DMS53 treated with DMSO at 0.1 percent for 48 hours (cell line): ENCODE results near the gene GH1.
"Not testable (repeated sequence)": the region's sequence is repeated elsewhere in the genome, so short reads cannot be mapped to it uniquely, and the experiment has no call there.

Source experiments
- DNase-seq: peaks from one replicate; lab custom pipeline; 2025; ENCODE audit not compliant: unreplicated experiment; lab: John Stamatoyannopoulos, UW

GH1 gene

DNA sequence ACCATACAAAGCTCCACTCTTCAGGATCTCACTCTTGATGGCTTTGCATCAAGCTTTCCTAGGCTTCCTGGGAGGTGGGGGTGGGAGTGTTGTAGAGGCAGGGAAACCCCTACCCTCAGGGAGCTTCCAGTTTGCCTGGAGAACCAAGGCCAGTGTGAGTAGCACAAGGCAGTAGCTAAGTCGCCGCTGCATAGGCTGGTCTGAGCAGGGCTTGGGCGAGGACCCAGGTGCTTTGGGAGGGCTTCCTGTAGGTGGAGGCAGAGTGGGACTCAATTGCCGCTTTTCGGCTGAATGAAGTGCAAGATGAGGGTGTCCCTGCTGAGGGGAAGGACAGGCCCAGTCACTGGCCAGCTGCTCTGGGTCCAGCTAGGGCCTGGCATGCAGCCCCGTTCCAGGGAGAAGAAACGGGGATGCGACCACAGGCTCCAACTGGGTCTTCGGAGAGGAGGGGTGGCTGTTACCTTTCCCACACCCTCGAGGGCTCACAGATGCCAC is 9.6 kb upstream of the GH1 start:
- no peak for DNase-seq

DNA sequence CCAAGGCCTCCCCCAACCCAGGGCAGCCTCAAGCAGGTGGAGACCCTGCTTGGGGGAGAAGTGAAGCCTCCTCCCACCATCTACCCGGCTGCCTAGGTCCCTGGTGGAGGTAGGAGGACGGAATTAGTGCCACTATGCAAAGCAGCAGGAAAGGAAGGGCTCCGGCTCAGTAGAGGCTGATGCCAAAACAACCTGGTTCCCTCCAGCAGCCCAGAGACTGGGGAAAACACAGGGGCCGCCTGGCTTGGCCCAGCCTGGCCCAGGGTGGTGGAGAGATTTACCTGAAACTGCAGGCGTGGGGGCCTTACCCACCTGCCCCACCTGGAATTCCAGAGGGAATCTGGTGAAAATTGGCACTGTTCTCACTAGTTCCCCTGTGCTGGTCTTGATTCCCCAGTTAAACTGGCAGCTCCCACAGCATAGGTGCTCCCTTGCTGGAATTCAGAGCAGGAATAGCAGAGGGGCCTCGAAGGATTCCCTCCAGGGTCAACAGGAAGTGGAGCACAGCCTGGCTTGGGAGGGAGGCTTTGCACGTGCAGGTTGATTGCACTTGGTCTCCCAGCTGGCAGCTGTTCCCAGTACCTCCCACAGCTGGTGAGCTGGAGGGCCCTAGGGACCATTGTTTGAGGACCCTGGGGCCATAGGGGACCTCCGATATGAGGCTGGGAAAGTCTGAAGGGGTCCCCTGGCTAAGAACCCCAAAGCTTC is 9.0 kb upstream of the GH1 start:
- DNase-seq = no peak

DNA sequence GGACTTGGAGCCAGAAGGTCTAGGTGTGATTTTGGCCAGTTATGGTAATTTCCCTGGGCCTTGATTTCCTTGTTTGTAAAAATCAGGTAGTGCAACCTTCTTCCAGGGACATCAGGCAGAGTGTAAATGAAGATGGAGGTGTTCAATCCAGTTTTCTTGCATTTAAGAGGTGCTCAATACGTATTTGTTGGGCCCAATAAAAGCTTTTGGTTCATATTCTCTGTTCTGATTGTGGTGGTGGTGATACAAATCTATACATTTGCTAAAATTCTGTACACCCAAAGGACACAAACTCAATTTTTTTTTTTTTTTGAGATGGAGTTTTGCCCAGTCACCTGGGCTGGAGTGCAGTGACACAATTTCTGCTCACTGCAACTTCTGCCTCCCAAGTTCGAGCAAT is 7.5 kb upstream of the GH1 start:
- DNase-seq = no peak

DNA sequence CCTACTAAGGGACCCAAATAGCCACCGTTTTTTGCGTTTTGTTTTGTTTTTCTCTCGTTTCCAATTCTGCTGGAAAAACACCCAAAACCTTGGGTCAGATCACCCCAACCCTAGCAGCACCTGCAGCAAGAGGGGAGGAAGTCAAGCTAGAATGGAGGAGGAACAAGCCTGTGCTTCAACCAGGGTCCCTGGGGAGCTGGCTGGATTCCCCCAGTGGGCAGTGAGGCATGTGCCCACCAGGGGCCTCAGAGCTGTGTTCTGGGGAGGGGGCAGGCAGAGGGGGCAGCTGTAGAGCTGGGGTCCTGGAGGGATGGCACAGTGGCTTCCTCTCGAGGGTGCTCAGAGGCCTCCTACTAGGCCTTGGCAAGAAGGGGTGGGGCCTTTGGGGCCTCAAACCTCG is 7.0 kb upstream of the GH1 start:
- DNase-seq = no peak

DNA sequence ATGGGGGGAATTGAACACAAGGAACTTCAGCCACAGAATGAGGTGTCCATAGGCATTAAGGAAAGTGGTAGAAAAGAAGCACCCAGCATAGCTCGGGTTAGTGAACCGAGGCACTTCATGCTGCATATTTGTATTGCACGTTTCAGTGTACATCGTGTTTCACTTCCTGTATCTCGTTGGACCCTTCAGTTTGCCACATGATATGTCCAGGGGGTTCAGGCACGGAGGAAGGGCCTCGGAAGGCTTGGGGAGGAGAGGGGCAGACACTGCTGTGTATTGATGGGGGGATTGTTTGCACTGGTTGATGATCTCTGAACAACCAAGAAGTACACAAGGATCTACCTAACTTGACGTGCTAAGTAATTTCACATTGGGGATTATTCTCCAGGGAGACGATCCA is 3.8 kb upstream of the GH1 start:
- DNase-seq = not testable (repeated sequence)

DNA sequence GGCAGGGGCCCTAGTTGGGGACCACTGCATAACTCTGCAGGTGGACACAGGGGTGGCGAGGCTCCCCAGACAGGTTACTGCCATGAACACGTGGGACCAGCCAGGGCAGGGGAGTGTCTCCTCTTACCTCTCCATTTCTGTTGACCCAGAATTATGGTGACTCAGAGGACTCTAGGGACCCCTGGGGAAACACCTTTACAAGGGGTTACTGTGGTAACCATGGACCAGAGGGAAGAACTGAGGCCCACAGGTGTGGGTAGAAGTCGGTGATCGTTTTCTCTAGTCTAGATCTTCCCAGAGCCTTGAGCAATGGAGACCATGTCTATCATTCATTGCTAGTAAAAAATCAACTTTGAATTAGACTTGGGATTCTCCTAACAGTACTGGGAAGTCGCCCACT is 2.1 kb upstream of the GH1 start:
- not testable (repeated sequence) for DNase-seq

DNA sequence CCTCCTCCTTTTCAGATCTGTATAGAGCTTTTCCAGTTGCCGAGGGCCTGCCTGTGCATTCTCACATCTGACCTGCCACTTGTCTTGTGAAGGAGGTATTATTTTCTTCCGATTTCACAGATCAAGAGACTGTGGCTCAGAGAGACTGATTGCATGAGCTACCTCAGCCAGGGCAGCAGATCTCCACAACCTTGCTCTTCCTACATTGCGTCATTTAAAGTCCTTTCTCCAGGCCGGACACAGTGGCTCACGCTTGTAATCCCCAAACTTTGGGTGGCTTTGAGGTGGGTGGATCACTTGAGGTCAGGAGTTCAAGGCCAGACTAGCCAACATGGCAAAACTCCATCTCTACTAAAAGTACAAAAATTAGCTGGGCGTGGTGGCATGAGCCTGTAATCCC is 1.4 kb upstream of the GH1 start:
- DNase-seq = not testable (repeated sequence)

DNA sequence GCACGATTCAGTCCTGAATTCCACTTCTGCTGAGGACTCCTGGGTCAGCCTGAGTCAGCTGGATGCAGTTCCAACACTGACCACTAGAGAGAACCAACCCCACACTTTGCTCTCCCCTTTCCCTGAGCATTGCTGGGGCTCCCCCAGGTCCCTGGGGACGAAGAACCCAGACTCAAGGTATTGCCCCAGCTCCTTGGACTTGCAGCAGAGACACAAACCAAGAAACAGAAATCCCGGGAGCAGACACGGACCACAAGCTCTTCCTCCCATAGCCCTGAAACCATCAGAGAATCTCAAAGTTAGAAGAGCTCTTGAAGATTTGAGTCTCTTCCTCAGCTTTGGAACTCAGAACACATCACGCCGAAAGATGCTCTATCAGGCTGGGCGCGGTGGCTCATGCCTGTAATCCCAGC is 678 bp upstream of the GH1 start:
- no peak for DNase-seq

DNA sequence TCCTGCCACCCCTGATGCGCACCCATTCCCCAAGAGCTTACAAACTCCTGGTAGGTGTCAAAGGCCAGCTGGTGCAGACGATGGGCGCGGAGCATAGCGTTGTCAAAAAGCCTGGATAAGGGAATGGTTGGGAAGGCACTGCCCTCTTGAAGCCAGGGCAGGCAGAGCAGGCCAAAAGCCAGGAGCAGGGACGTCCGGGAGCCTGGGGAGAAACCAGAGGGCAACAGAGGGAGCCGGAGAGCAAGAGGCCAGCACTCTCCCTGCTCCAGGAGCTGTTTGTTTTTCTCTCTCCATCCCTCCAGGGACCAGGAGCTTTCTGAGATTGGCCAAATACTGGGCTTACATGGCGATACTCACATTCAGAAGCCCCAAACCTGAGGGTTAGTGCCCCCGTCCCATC is 334 bp downstream of the GH1 start:
- no peak for DNase-seq

DNA sequence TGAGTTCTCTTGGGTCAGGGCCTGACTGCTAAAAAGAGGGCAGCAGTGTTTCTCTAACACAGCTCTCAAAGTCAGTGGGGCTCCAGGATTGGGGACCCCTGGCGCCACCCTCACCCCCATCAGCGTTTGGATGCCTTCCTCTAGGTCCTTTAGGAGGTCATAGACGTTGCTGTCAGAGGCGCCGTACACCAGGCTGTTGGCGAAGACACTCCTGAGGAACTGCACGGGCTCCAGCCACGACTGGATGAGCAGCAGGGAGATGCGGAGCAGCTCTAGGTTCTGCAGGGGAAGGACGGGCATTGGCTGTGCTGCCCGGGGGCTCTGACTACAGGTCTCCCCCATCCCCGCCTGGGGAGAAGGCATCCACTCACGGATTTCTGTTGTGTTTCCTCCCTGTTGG is 993 bp downstream of the GH1 start:
- DNase-seq = no peak

DNA sequence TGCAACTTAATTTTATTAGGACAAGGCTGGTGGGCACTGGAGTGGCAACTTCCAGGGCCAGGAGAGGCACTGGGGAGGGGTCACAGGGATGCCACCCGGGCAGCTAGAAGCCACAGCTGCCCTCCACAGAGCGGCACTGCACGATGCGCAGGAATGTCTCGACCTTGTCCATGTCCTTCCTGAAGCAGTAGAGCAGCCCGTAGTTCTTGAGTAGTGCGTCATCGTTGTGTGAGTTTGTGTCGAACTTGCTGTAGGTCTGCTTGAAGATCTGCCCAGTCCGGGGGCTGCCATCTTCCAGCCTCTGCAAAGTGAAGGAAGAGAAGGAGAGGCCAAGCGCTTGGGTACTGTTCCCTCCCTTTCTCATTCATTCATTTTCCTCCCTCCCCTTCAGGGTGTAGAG is 1.4 kb downstream of the GH1 start:
- not testable (repeated sequence) for DNase-seq

DNA sequence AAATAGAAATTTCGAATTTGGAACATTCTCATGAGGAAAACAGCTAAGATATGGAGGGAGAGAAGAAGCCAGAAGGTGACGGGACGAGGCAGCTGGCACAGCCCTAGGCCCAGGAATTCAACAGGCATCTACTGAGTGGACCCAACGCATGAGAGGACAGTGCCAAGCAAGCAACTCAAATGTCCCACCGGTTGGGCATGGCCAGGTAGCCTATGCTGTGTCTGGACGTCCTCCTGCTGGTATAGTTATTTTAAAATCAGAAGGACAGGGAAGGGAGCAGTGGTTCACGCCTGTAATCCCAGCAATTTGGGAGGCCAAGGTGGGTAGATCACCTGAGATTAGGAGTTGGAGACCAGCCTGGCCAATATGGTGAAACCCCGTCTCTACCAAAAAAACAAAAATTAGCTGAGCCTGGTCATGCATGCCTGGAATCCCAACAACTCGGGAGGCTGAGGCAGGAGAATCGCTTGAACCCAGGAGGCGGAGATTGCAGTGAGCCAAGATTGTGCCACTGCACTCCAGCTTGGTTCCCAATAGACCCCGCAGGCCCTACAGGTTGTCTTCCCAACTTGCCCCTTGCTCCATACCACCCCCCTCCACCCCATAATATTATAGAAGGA is 2.0 kb downstream of the GH1 start:
- no peak for DNase-seq

DNA sequence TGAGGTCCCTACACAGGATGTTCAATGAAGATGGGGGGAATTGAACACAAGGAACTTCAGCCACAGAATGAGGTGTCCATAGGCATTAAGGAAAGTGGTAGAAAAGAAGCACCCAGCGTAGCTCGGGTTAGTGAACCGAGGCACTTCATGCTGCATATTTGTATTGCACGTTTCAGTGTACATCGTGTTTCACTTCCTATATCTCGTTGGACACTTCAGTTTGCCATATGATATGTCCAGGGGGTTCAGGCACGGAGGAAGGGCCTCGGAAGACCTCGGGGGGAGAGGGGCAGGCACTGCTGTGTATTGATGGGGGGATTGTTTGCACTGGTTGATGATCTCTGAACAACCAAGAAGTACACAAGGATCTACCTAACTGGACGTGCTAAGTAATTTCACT is 2.9 kb downstream of the GH1 start:
- not testable (repeated sequence) for DNase-seq

DNA sequence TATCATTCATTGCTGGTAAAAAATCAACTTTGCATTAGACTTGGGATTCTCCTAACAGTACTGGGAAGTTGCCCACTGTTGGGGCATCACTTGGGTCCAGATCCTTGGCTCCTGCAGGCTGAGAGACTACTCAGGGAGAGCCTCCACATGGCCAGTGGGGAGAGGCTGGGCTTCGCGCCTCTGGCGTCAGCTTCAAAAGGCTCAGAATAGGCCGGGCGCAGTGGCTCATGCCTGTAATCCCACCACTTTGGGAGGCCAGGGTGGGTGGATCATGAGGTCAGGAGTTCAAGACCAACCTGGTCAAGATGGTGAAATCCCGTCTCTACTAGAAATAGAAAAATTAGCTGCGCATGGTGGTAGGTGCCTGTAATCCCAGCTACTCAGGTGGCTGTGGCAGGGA is 4.2 kb downstream of the GH1 start:
- no peak for DNase-seq

DNA sequence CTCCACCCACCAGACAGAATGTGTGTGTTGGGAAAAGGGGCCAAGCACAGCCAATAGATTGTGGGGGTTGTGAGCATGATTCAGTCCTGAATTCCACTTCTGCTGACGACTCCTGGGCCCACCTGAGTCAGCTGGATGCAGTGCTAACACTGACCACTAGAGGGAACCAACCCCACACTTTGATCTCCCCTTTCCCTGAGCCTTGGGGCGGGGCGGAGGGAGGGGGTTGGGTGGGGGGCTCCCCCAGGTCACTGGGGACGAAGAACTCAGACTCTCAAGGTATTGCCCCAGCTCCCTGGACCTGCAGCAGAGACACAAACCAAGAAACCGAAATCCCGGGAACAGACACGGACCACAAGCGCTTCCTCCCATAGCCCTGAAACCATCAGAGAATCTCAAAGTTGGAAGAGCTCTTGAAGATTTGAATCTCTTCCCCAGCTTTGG is 7.0 kb downstream of the GH1 start:
- DNase-seq = no peak

DNA sequence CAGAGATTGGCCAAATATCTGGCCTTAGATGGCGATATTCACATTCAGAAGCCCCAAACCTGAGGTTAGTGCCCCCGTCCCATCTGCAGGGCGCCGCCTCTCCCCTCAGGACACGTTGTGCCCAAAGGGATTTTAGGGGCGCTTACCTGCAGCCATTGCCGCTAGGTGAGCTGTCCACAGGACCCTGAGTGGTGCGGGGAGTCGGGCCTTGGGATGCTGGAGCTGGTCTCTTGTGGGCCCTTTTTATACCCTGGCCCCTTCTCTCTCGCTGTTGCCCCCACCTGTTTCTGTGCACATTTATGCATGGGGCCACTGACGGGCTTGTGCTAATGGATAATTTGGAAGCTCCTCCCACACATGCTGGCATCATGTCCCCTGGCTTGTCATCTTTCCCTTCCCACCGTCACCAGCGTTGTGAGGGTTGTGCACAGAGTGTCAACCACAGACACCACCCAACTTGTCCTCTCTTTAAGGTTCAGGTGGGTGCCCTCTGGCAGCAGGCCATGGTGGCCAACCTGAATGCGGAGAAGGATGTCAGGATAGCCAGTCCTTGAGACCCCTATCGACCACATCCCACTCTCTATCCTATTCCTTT is 7.5 kb downstream of the GH1 start, which contains the start of gene CSHL1:
TSS of gene CSHL1 (minus strand) at position 218 of the 595 bp plus-strand sequence. CDS start at position 156, 62 bp downstream.
- no peak for DNase-seq

DNA sequence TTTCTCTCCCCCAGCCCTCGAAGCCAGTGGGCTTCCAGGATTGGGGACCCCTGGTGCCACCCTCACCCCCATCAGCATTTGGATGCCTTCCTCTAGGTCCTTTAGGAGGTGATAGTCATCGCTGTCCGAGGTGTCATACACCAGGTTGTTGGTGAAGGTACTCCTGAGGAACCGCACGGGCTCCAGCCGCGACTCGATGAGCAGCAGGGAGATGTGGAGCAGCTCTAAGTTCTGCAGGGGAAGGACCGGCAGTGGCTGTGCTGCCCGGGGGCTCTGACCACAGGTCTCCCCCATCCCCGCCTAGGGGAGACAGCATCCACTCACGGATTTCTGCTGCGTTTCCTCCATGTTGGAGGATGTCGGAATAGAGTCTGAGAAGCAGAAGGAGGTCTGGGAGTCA is 8.5 kb downstream of the GH1 start:
- no peak for DNase-seq

DNA sequence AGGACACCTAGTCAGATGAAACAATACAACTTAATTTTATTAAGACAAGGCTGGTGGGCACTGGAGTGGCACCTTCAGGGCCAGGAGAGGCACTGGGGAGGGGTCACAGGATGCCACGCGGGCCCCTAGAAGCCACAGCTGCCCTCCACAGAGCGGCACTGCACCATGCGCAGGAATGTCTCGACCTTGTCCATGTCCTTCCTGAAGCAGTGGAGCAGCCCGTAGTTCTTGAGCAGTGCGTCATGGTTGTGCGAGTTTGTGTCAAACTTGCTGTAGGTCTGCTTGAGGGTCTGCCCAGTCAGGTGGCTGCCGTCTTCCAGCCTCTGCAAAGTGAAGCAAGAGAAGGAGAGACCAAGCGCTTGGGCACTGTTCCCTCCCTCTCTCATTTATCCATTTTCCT is 9.1 kb downstream of the GH1 start:
- not testable (repeated sequence) for DNase-seq

DNA sequence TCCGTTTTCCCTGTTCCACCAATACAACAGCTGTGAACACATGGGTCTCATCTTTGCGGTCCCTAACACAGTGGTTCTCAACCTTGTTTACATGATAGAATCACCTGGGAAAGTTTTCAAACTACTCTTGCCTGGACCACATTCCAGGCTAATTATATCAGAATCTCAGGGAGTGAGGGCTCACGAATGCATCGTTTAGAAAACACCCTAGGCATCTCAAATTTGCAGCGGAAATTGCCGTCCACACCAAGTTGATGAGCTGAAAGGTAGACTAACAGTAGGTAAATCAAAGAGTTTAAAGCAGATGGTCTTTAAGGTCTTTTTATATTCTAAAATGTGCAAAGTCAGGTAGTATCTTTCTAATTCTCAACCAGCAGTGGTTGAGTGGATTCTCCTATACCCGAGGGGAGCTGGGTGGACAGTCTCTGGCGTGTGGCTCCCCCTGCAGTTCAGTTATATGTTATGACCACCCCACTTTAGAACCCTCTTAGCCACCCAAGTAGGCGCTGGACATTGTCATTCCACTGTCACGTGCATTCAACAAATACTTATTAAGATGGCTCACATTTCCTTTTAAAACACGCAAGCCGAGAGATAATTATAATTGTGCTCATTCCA is 11.4 kb downstream of the GH1 start:
- not testable (repeated sequence) for DNase-seq

DNA sequence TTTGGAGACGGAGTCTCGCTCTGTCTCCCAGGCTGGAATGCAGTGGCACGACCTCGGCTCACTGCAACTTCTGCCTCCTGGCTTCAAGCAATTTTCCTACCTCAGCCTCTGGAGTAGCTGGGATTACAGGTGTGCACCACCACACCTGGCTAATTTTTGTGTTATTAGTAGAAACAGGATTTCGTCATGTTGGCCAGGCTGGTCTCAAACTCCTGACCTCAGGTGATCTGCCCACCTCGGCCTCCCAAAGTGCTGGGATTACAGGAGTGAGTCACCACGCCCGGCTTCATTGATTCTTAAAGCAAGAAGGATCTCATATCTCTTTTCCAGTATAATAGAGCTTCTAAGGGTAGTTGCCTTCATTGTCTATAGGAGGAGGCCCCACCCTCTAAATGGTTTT is 13.8 kb downstream of the GH1 start:
- not testable (repeated sequence) for DNase-seq

DNA sequence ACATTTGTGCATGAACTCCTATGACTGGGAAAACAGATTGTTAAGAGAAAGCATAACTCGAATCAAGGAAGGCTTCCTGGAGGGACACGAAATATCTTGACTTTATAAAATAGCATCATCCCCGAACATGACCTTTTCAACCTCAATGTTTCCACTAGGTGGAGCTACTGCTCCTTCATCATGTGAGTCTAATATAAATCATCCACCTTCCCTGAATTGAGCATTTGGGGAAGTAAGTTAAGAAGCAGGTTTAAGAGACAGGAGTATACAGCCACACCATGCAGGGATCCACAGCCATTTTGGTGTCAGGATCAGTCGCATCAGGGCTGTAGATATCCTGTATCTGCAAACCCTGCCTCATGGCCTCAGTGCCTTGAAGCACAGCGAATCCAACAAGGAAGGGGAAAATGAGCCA is 14.8 kb downstream of the GH1 start:
- not testable (repeated sequence) for DNase-seq

DNA sequence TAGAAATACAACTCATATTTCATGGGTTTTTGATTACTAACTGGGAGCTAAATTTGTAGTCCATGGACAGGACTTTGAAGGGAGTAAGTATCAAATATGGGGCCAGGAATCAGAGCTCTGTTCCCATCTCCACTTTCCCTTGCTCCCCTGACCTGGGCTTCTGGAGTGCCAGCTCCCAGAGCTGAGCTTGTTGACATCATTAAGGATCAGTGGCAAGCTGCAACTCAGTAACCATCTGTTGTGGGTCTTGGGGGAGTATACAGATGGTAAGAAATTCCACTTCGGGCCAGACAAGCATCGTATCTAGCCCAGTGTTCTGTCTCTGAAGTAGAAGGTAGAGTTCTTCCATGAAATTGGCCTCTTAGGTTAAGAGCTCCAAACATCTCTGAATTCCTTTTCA is 16.7 kb downstream of the GH1 start:
- not testable (repeated sequence) for DNase-seq
